ENCODE results near the gene NPPC.
"Not testable (repeated sequence)": the region's sequence is repeated elsewhere in the genome, so short reads cannot be mapped to it uniquely, and the experiment has no call there.

Gene NPPC

GRCh38 chr2:231919341-231920035, 6.7 kb downstream of the NPPC start:
- no peak for DNase-seq

GRCh38 chr2:231918501-231919330, 7.5 kb downstream of the NPPC start:
- DNase-seq, result no peak

- no peak for DNase-seq
Observed at GRCh38 chr2:231917280-231918066, 8.7 kb downstream of the NPPC start.

- DNase-seq, result no peak
Observed at GRCh38 chr2:231914077-231914690, 12.0 kb downstream of the NPPC start.

- DNase-seq, result no peak
Observed at GRCh38 chr2:231911381-231911780, 14.8 kb downstream of the NPPC start.

- DNase-seq, result no peak
Observed at GRCh38 chr2:231910771-231911170, 15.4 kb downstream of the NPPC start.

GRCh38 chr2:231910161-231910560, 16.0 kb downstream of the NPPC start:
- DNase-seq, result not testable (repeated sequence)

GRCh38 chr2:231909631-231910030, 16.6 kb downstream of the NPPC start:
- DNase-seq, result no peak

GRCh38 chr2:231908584-231908983, 17.6 kb downstream of the NPPC start:
- DNase-seq, result no peak

- no peak for DNase-seq
Observed at GRCh38 chr2:231907765-231908164, 18.4 kb downstream of the NPPC start.

- no peak for DNase-seq
Observed at GRCh38 chr2:231905026-231905425, 21.2 kb downstream of the NPPC start.

- DNase-seq, result no peak
Observed at GRCh38 chr2:231904161-231904611, 22.0 kb downstream of the NPPC start.

GRCh38 chr2:231902598-231902997, 23.6 kb downstream of the NPPC start:
- no peak for DNase-seq

GRCh38 chr2:231900972-231901371, 25.2 kb downstream of the NPPC start:
- no peak for DNase-seq

GRCh38 chr2:231900486-231900942, 25.7 kb downstream of the NPPC start:
- DNase-seq, result peak; percentile 63

GRCh38 chr2:231894566-231895380, 31.4 kb downstream of the NPPC start:
- DNase-seq, result no peak

- DNase-seq, result no peak
Observed at GRCh38 chr2:231891514-231891905, 34.7 kb downstream of the NPPC start.

- DNase-seq, result peak; percentile 31
Observed at GRCh38 chr2:231890896-231891513, 35.2 kb downstream of the NPPC start.

GRCh38 chr2:231887756-231888155, 38.4 kb downstream of the NPPC start:
- DNase-seq, result no peak

GRCh38 chr2:231886071-231886681, 40.0 kb downstream of the NPPC start:
- DNase-seq, result no peak

Data from NCI-H774 (cell line).